GM23338 (cell line): ENCODE measurements around the gene CKM. TPM values are rescaled to one million over a fixed set of nuclear protein-coding genes. Genes with fewer than 3 reads are reported as not detected.

Experiments
- ATAC-seq: fragments of 200-7000 bp; cut with Tn5 transposase; 3 replicates; pipeline ENCODE4 v1.9.1; 2020
- DNase-seq: peaks from one replicate; pipeline ENCODE4 v3.0.0-alpha.2; 2015; ENCODE audit warnings: low spot score
- H2AFZ ChIP-seq: fragments of 200-600 bp; sonication (generic); 2 replicates; pipeline ENCODE4 v1.8.0; 2016; ENCODE audit warnings: antibody characterized with exemption, mild to moderate bottlenecking, moderate library complexity
- H3F3A ChIP-seq: fragments of 200-600 bp; sonication (generic); replicated peaks from 2 replicates; pipeline ENCODE4 v1.8.0; 2017; ENCODE audit warnings: antibody characterized with exemption, mixed run types, low read depth
- H3K27ac ChIP-seq: fragments of 200-600 bp; sonication (generic); 2 replicates; pipeline ENCODE4 v1.6.1; 2016; ENCODE audit warnings: low read depth
- H3K27me3 ChIP-seq: fragments of 200-600 bp; sonication (generic); 2 replicates; pipeline ENCODE4 v1.8.0; 2016; ENCODE audit warnings: mild to moderate bottlenecking, mixed run types, moderate library complexity; ENCODE audit not compliant: insufficient read depth
- H3K36me3 ChIP-seq: fragments of 200-600 bp; sonication (generic); 2 replicates; pipeline ENCODE4 v1.8.0; 2016; ENCODE audit warnings: mild to moderate bottlenecking; ENCODE audit not compliant: insufficient read depth
- H3K4me1 ChIP-seq: fragments of 200-600 bp; sonication (generic); 2 replicates; pipeline ENCODE4 v1.8.0; 2016; ENCODE audit warnings: mild to moderate bottlenecking, moderate library complexity; ENCODE audit not compliant: insufficient read depth
- H3K4me2 ChIP-seq: fragments of 200-600 bp; sonication (generic); 2 replicates; pipeline ENCODE4 v1.7.1; 2017; ENCODE audit warnings: mixed run types
- H3K4me3 ChIP-seq: fragments of 200-600 bp; sonication (generic); 2 replicates; pipeline ENCODE4 v1.6.1; 2016; ENCODE audit warnings: mixed run types
- H3K79me2 ChIP-seq: fragments of 200-600 bp; sonication (generic); replicated peaks from 2 replicates; pipeline ENCODE4 v1.8.0; 2017; ENCODE audit warnings: mild to moderate bottlenecking; ENCODE audit not compliant: insufficient read depth
- H3K9me2 ChIP-seq: fragments of 200-600 bp; sonication (generic); 2 replicates; pipeline ENCODE4 v1.8.0; 2017; ENCODE audit not compliant: insufficient read depth
- H4K20me1 ChIP-seq: fragments of 200-600 bp; sonication (generic); replicated peaks from 2 replicates; pipeline ENCODE4 v1.8.0; 2017; ENCODE audit warnings: mild to moderate bottlenecking; ENCODE audit not compliant: insufficient read depth
- H3K27ac Mint-ChIP-seq: 2 replicates; pipeline ENCODE4 v1.8.0; 2020; ENCODE audit warnings: inconsistent platforms, mild to moderate bottlenecking, moderate library complexity, mixed read lengths
- H3K27me3 Mint-ChIP-seq: 3 replicates; pipeline ENCODE4 v1.8.0; 2022; ENCODE audit warnings: low read depth, mild to moderate bottlenecking, moderate library complexity, mixed read lengths, inconsistent platforms; ENCODE audit not compliant: insufficient read depth, poor library complexity
- H3K36me3 Mint-ChIP-seq: 3 replicates; pipeline ENCODE4 v1.8.0; 2021; ENCODE audit warnings: low read depth, mild to moderate bottlenecking, inconsistent platforms, moderate library complexity, mixed read lengths
- H3K4me1 Mint-ChIP-seq: 3 replicates; pipeline ENCODE4 v1.8.0; 2020; ENCODE audit warnings: mild to moderate bottlenecking, inconsistent platforms, mixed read lengths
- H3K4me3 Mint-ChIP-seq: 3 replicates; pipeline ENCODE4 v1.8.0; 2021; ENCODE audit warnings: moderate library complexity, mild to moderate bottlenecking, inconsistent platforms, mixed read lengths
- H3K9me3 Mint-ChIP-seq: 3 replicates; pipeline ENCODE4 v1.8.0; 2020; ENCODE audit warnings: moderate library complexity, mild to moderate bottlenecking, inconsistent platforms, mixed read lengths
- CREB1 ChIP-seq: fragments of 250-450 bp; sonication (Bioruptor Pico); IDR thresholded peaks from 2 replicates; pipeline ENCODE4 v1.5.0; 2020; ENCODE audit warnings: low read depth, mild to moderate bottlenecking, moderate library complexity
- EZH2 ChIP-seq: fragments of 200-600 bp; sonication (generic); IDR thresholded peaks from one replicate; pipeline ENCODE4 v1.8.0; 2017; ENCODE audit warnings: antibody characterized with exemption, mild to moderate bottlenecking, low read depth; ENCODE audit not compliant: unreplicated experiment
- EZH2phosphoT487 ChIP-seq: fragments of 200-600 bp; sonication (generic); IDR thresholded peaks from one replicate; pipeline ENCODE4 v1.8.1; 2018; ENCODE audit warnings: antibody characterized with exemption; ENCODE audit not compliant: unreplicated experiment
- NANOG ChIP-seq: IDR thresholded peaks from 2 replicates; pipeline ENCODE4 v1.6.1; 2016; ENCODE audit warnings: antibody characterized with exemption, borderline replicate concordance
- POLR2AphosphoS5 ChIP-seq: IDR thresholded peaks from 2 replicates; pipeline ENCODE4 v1.6.1; 2016; ENCODE audit warnings: antibody characterized with exemption, low read depth
- STAT1 ChIP-seq: IDR thresholded peaks from one replicate; pipeline ENCODE4 v1.6.1; 2016; ENCODE audit warnings: antibody characterized with exemption; ENCODE audit not compliant: unreplicated experiment
- ZNF114 ChIP-seq: fragments of 250-450 bp; sonication (Bioruptor Pico); IDR thresholded peaks from 2 replicates; pipeline ENCODE4 v1.5.0; 2020; ENCODE audit warnings: mild to moderate bottlenecking, moderate library complexity
- ZNF331 ChIP-seq: fragments of 250-450 bp; sonication (Bioruptor Pico); IDR thresholded peaks from 2 replicates; pipeline ENCODE4 v1.5.0; 2020; ENCODE audit warnings: low read depth, mild to moderate bottlenecking, moderate library complexity
- polyA plus RNA-seq: library from polyadenylated mRNA; unstranded; fragments of >200 nt; fragmentation: Nextera tagmentation; extraction: Ambion mirVana; gene quantifications from 2 replicates; pipeline ENCODE4 v1.2.1, GENCODE V29; 2016
- total RNA-seq: library from RNA; depleted of rRNA; stranded (reverse); fragments of >200 nt; shearing (Covaris generic); gene quantifications from 2 replicates; pipeline ENCODE4 v1.2.3, GENCODE V29; 2014
- TF ChIP-seq, protein P1 (sequence below): IDR thresholded peaks from 2 replicates; pipeline ENCODE4 v1.6.1; 2016; ENCODE audit warnings: antibody characterized with exemption
- TF ChIP-seq, protein P2 (sequence below): IDR thresholded peaks from one replicate; pipeline ENCODE4 v1.6.1; 2018; ENCODE audit warnings: antibody characterized with exemption; ENCODE audit not compliant: unreplicated experiment
- TF ChIP-seq, protein P3 (sequence below), 2 experiments: fragments of 200-600 bp in 1 of 2; sonication (generic) in 1 of 2; conservative IDR thresholded peaks; 2 replicates each; pipeline versions ENCODE4 v1.5.1 to v1.6.1; 2016 to 2017; ENCODE audit warnings: antibody characterized with exemption in 2 of 2, low read depth in 2 of 2, mild to moderate bottlenecking in 2 of 2, moderate library complexity in 1 of 2

The CKM gene
- total and polyA plus RNA-seq, 2 experiments from 2014 or later: not detected

DNA sequence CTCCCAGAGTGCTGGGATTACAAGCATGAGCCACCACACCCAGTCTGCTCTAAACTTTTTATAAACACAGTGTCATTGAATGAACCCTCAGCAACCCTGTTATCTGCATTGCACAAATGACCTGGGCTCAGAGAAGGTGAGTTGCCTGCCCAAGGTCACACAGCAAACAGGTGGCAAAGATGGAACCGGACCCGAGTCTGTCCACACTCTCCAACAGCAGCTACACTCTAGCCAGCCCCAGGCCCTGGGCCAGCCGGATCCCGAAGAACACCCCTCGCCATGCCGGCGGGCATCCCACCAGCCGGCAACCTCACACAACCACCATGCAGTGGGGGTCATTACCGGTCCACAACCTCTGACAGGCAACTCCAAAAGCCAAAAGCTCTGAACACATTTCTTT lies 33.2 kb upstream of the CKM start (continued):
- TF ChIP-seq, protein P1, sequence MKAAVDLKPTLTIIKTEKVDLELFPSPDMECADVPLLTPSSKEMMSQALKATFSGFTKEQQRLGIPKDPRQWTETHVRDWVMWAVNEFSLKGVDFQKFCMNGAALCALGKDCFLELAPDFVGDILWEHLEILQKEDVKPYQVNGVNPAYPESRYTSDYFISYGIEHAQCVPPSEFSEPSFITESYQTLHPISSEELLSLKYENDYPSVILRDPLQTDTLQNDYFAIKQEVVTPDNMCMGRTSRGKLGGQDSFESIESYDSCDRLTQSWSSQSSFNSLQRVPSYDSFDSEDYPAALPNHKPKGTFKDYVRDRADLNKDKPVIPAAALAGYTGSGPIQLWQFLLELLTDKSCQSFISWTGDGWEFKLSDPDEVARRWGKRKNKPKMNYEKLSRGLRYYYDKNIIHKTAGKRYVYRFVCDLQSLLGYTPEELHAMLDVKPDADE: no peak
- no peak for TF ChIP-seq ZNF331 (CRISPR knock-in tag)
- TF ChIP-seq EZH2: no peak
- no peak for TF ChIP-seq CREB1 (CRISPR knock-in tag)
- TF ChIP-seq, protein P2, sequence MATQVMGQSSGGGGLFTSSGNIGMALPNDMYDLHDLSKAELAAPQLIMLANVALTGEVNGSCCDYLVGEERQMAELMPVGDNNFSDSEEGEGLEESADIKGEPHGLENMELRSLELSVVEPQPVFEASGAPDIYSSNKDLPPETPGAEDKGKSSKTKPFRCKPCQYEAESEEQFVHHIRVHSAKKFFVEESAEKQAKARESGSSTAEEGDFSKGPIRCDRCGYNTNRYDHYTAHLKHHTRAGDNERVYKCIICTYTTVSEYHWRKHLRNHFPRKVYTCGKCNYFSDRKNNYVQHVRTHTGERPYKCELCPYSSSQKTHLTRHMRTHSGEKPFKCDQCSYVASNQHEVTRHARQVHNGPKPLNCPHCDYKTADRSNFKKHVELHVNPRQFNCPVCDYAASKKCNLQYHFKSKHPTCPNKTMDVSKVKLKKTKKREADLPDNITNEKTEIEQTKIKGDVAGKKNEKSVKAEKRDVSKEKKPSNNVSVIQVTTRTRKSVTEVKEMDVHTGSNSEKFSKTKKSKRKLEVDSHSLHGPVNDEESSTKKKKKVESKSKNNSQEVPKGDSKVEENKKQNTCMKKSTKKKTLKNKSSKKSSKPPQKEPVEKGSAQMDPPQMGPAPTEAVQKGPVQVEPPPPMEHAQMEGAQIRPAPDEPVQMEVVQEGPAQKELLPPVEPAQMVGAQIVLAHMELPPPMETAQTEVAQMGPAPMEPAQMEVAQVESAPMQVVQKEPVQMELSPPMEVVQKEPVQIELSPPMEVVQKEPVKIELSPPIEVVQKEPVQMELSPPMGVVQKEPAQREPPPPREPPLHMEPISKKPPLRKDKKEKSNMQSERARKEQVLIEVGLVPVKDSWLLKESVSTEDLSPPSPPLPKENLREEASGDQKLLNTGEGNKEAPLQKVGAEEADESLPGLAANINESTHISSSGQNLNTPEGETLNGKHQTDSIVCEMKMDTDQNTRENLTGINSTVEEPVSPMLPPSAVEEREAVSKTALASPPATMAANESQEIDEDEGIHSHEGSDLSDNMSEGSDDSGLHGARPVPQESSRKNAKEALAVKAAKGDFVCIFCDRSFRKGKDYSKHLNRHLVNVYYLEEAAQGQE: no peak
- no peak for TF ChIP-seq POLR2AphosphoS5
- no peak for TF ChIP-seq NANOG
- TF ChIP-seq ZNF114 (CRISPR knock-in tag): no peak
- TF ChIP-seq, protein P3, sequence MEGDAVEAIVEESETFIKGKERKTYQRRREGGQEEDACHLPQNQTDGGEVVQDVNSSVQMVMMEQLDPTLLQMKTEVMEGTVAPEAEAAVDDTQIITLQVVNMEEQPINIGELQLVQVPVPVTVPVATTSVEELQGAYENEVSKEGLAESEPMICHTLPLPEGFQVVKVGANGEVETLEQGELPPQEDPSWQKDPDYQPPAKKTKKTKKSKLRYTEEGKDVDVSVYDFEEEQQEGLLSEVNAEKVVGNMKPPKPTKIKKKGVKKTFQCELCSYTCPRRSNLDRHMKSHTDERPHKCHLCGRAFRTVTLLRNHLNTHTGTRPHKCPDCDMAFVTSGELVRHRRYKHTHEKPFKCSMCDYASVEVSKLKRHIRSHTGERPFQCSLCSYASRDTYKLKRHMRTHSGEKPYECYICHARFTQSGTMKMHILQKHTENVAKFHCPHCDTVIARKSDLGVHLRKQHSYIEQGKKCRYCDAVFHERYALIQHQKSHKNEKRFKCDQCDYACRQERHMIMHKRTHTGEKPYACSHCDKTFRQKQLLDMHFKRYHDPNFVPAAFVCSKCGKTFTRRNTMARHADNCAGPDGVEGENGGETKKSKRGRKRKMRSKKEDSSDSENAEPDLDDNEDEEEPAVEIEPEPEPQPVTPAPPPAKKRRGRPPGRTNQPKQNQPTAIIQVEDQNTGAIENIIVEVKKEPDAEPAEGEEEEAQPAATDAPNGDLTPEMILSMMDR (conservative IDR thresholded peaks at IDR 0.05; ENCODE audit: low read depth in 2 of 2): no peak

DNA sequence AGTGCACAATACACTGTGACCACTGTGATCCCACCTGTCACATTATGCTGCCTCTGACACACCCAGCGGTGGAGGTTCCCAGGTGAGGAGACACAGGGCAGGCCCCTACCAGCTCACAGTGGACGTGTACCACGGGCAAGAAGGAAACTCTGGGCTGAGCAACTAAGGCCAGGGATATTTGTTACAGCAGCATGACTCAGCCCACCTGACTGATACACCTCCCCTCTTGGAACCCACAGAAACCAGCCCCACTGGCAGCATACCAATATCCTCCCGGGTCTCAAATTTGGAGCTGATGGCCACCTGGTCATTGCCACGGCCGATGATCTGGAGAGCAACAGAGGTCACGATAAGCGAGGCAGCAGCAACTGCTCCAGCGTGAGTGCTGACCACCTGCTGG lies 32.7 kb upstream of the CKM start:
- TF ChIP-seq EZH2phosphoT487 (no peak), CREB1 (CRISPR knock-in tag) (no peak), NANOG (no peak), EZH2 (no peak), ZNF114 (CRISPR knock-in tag) (no peak), ZNF331 (CRISPR knock-in tag) (no peak), STAT1 (no peak)
- TF ChIP-seq, protein P3 (conservative IDR thresholded peaks at IDR 0.05; ENCODE audit: low read depth in 2 of 2): no peak
- TF ChIP-seq, protein P1: no peak
- TF ChIP-seq, protein P2: no peak
- no peaks in the 10 kb centered on the region for H3K9me3 Mint-ChIP-seq
- peaks cover 79% of the 10 kb centered on the region for H3K36me3 Mint-ChIP-seq

More for the DNA sequence above, 32.7 kb upstream of the CKM start:
- no peak for ATAC-seq
- peaks cover 32% of the 10 kb centered on the region; the same call in 1 of the 2 replicates for H3K36me3 ChIP-seq
- peaks cover 19% of the 10 kb centered on the region for H3K27me3 Mint-ChIP-seq
- no peak overlapping the region for H3K4me3 ChIP-seq
- H3K4me1 ChIP-seq: no peaks in the 10 kb centered on the region
- no peaks in the 10 kb centered on the region for H3K27me3 ChIP-seq
- no peaks in the 10 kb centered on the region for H3F3A ChIP-seq
- no peak overlapping the region for H3K4me3 Mint-ChIP-seq
- DNase-seq: no peak
- H4K20me1 ChIP-seq: peaks cover 10% of the 10 kb centered on the region
- H3K9me2 ChIP-seq: no peaks in the 10 kb centered on the region
- no peak overlapping the region for H3K27ac ChIP-seq
- H3K27ac Mint-ChIP-seq: no peak overlapping the region
- H2AFZ ChIP-seq: no peak overlapping the region
- no peaks in the 10 kb centered on the region for H3K79me2 ChIP-seq
- no peak overlapping the region for H3K4me2 ChIP-seq
- H3K4me1 Mint-ChIP-seq: no peaks in the 10 kb centered on the region; the same call in 2 of the 3 replicates
